IPS-NIHi11 (cell line): ENCODE data around the gene DGLUCY.
"Not testable (repeated sequence)": the region's sequence is repeated elsewhere in the genome, so short reads cannot be mapped to it uniquely, and the experiment has no call there.

Experiments
- DNase-seq: peaks from one replicate; pipeline ENCODE4 v3.0.0; 2012; ENCODE audit warnings: mixed read lengths, low spot score

DGLUCY gene

GRCh38 chr14:91138511-91139359, 24.9 kb downstream of the DGLUCY start:
- peak; percentile 35 for DNase-seq

DNA sequence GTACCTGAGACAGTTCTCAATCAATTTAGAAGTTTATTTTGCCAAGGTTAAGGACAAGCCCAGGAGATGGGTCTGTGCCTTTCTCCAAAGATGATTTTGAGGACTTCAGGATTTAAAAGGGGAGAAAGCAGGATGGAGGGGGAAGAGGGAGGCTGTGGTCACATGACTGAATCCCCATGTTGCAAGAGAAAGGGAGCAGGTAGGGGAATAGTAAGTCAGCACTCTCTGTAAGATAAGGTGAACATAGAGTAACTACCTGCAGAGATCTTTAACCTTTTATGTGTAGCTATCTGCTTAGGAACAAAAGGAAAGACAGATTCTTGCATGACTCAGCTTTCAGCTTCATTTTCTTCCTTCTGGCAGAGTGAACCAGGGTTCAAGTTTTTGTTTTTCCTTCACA, 25.9 kb downstream of the DGLUCY start:
- no peak for DNase-seq

GRCh38 chr14:91140672-91141071, 26.8 kb downstream of the DGLUCY start:
- DNase-seq: peak; percentile 67

DNA sequence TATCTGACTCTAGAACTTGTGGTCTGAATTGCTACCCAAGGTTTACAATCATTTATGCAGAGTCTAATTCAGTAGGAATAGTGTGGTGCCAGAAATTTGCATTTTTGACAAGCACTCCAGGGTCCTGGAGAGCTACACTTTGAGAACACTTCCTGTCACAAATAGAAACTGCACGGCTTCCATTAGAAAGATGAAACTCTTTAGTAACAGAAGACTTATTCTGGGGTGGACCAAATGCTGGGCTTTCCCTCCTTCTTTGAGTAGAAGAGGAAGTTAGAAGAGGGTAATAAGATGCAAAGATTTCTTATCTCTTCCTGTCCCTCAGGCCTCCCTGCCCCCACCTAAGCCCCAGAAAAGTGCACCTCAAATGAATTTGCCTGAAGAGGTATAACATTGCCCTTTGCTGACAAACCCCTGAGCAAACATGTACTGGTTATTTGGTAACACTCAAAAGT, 28.4 kb downstream of the DGLUCY start:
- no peak for DNase-seq

- no peak for DNase-seq
These were observed 30.0 kb downstream of the DGLUCY start for GRCh38 chr14:91143862-91144261.

GRCh38 chr14:91144425-91145145, 30.7 kb downstream of the DGLUCY start:
- no peak for DNase-seq

GRCh38 chr14:91145391-91146160, 31.7 kb downstream of the DGLUCY start:
- DNase-seq: no peak

DNA sequence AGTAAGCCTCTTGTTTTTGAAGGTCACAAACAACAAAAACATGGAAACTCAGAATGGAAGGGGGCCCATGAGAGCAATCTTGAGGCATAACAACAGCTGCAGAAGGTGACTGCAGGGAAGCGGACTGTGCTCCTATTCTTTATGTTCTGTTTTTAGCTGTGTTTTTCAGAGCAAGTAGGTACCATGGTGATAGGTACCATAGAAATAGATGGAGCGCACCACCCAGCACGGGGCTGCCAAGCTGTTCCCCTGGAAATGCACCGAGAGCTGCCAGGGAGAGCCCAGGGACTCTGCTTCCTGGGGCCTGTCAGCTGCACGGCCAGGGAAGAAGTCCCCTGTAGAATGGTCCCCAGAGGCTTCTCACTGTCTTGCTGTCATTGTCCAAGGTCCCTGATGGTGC, 32.8 kb downstream of the DGLUCY start:
- no peak for DNase-seq

- no peak for DNase-seq
These were observed 35.6 kb downstream of the DGLUCY start for GRCh38 chr14:91149462-91149861.

- DNase-seq: no peak
These were observed 38.6 kb downstream of the DGLUCY start for GRCh38 chr14:91152499-91152898.

DNA sequence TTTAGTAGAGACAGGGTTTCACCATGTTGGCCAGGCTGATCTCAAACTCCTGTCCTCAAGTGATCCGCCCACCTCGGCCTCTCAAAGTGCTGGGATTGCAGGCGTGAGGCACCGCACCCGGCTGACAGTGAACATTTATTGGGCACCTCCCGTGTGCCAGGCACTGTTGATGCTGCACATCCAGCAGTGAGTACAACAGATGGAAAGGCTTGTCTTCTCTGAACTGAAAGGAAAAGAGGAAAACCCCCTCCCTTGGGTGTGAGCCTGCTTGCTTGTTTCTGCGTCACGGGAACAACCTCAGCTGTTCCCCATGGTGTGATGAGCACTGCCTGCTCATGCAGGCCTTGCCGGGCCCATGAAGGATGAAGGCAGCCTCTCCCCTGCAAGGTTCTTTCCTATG, 39.5 kb downstream of the DGLUCY start:
- DNase-seq: no peak

DNA sequence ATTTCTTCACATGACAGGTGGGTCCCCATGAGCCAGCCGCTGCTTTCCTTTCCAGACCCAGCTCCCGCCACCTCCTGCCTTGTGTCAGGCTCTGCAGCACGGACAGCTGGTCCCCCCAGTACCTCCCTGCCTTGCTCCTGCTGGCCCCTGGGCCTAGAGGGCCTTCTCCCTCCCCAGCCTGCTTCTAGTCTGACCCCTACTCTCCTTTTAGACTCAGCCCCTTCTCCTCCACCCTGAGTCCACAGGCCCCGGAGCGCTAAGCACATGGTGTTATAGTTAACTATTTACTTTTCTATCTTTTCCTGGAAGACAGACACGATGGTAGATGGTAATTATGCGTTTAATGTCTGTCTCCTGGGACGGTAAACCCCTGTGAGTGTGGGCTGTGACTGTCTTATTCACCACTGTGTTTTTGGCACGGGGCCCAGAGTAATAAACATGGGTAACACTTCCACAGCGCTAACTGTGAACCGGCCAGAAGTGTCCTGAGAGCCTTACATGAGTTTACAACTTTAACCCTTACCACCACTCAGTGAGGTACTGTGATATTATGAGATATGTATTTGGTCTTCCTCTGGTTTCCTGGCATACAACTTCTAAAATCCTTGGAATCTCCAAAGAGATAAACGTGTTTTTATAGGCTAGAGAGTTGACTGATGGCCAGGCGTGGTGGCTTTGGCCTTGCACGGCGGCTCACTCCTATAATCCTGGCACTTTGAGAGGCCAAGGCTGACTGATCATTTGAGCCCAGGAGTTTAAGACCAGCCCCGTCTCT, 41.2 kb downstream of the DGLUCY start:
- no peak for DNase-seq

GRCh38 chr14:91155626-91156089, 41.8 kb downstream of the DGLUCY start:
- no peak for DNase-seq

- not testable (repeated sequence) for DNase-seq
These were observed 42.3 kb downstream of the DGLUCY start for GRCh38 chr14:91156142-91156666.

- DNase-seq: not testable (repeated sequence)
These were observed 43.0 kb downstream of the DGLUCY start for GRCh38 chr14:91156877-91157276.

DNA sequence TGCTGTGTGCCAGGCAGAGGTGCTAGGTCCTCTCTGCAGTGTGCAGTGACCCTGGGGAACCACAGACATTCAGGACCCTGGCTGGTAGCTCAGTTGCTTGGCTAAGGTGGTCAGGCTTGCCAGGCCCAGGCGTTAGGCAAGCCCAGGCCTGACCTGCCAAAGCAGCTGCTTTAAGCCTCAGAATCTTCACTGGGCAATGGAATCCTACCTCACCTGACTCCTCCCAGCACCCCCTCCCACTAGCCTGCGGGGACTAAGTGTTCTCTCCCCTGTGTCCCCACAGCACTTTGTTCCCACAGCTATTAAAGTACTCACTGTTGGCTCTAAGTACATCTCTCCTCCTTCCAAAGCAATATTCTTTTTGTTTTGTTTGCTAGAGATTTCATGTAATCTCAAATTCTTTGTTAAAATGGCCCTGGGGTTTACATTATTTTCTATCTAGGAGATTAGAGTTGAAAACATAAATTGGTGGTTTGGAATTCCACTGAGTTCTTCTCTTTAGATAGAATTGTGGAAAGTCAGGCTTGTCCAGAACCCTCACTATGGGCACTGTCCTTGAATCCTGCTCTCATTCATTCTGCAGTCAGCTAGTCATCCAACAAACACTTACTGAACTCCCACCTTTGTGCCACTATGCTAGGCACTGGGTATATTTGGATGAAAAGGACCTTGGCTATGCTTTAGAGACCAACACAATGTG, 44.4 kb downstream of the DGLUCY start:
- DNase-seq: no peak

GRCh38 chr14:91159182-91159581, 45.3 kb downstream of the DGLUCY start:
- no peak for DNase-seq

- no peak for DNase-seq
These were observed 46.0 kb downstream of the DGLUCY start for GRCh38 chr14:91159906-91160305.

DNA sequence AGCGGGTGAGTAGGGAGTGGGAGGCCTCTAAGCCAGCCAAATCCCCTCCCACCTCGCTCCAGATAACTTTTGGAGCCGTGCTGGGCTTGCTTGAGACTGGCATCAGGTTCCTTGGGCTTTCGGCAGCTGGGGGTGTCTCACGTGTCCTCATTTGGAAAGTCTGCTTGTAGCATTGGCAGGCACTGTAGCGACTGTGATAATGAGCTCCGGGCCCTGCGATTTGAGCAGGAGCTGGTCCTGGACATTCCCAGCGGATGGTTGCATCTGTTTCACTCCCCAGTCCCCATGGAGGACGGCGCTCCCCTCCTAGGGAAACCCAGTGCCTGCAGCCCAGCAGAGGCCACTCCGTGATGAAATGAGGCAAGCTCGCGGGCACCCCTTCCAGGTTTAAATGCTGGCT, 49.4 kb downstream of the DGLUCY start:
- DNase-seq: no peak

DNA sequence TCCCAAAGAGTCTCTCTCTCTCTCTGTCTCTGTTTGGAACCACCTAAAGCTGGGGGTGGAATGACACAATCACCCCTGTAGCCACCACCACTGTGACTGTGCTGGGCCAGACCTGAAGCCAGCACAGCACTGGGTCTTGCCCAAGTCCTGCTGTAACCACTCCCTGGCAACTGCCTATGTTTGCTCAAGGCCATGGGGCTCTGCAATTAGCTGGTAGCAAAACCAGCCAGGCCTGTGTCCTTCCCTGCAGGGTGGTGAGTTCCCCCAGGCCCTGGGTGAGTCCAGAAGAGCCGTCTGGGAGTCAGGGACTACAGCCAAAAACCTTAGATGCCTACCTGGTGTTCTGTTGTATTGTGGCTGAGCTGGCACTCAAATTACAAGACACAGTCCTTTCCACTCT, 50.8 kb downstream of the DGLUCY start:
- DNase-seq: no peak

DNA sequence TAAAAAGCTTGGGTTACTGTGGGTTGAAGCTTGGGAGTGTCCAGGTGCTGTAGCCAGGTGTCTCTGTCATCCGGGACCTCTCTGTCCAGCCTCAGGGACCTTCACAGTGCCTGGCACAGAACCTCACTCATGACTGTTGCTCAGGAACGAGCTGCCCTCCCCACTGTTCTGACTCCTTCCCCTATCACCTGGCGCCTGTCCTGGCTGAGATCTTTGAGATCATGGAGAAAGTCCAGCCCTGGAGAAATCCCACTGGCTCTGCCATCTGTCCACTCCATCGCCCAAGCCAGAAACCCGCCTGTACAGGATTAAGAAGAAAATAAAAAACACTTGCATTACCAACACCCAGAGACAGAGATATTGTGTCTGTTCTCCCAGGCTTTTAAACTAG, 53.5 kb downstream of the DGLUCY start:
- DNase-seq: no peak
